Putamen (tissue), 1 donor: ENCODE data around the gene NFKB1.
A peak's percentile ranks its signal among the peaks of the same experiment; 100 is the strongest.

ENCODE experiments used
- DNase-seq: peaks from one replicate; pipeline ENCODE4 v3.0.0-alpha.2; 2016; ENCODE audit warnings: low spot score

NFKB1 gene

GRCh38 chr4:102629673-102630072, 128.5 kb downstream of the NFKB1 start:
- DNase-seq = no peak

DNA sequence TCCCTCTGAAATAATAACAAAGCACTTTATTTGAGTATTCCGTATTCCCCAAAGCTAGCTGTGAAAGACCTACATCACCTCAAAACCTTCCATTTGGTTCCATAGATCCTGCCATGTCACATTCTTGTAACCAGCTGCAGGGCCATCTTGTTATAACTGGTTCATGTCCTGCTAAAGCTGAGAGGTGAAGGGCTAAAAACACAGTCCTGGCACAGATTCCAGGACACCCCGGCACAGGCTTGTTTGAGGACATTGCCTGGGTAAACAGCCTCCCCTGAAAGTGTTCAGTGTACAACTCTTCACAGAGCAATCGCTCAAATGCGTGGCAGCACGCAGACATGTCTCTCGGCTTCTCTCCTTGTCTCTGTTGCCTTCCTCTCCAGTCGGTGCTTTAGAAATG, 130.5 kb downstream of the NFKB1 start:
- no peak for DNase-seq

GRCh38 chr4:102632241-102633065, 131.3 kb downstream of the NFKB1 start:
- DNase-seq = no peak

- no peak for DNase-seq
These were observed 131.9 kb downstream of the NFKB1 start for GRCh38 chr4:102633100-102633499.

GRCh38 chr4:102637391-102637790, 136.2 kb downstream of the NFKB1 start:
- DNase-seq = no peak

GRCh38 chr4:102638621-102639020, 137.5 kb downstream of the NFKB1 start:
- DNase-seq = no peak

DNA sequence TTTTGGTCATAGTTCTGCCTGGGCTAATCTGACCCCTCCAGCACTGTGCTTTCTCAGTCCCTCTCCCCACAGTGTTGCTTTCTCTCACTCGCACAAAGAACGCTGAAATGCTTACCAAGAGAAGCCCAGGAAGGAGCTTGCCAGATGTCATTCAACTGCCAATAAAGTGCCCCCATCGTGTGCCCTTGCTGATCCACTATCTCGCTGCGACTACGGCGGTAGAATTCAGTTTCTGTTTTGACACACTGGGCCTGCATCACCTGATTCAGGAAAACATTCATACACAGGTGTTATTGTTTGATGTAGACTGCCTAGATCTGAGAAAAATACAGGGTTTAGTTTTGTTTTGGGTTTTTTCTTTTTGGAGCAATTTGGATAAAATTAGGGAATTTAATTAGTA, 138.4 kb downstream of the NFKB1 start:
- DNase-seq = no peak

DNA sequence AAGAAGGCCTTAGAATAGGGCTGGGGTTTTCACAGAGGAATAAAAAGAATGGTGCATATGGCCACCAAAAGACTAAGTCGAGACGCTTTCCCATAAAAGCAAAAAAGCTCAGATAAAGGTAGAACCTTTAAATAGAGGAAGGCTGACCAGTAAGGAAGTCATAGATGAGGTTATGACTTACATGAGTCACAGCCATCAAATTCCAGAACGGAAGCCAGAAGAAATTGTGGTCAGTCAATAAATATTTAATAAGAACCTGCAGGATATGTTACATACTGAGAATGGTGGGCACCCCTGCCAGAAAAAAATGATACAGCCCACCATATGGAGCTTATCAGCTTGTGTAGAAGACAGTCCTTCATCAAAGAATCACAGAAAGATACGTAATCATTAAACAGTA, 139.5 kb downstream of the NFKB1 start:
- DNase-seq = no peak

DNA sequence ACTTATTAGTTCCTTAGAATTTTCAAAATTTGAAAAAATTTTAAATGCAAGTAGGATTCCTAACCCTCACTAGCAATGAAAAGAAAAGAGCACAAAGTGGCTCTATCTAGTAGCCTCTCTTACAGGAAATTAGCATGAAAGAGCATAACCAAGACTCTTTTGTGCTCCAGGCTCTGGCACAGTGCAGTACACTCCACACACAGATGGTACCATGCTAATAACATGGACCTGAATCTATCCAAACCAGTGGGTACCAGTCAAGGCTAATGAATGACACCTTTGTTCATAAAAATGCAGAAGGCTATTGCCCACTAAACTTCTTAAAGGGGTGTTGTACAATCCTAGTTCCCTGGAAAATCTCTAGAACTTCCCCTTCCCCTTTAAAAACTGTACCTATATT, 140.6 kb downstream of the NFKB1 start:
- DNase-seq = peak; percentile 85

DNA sequence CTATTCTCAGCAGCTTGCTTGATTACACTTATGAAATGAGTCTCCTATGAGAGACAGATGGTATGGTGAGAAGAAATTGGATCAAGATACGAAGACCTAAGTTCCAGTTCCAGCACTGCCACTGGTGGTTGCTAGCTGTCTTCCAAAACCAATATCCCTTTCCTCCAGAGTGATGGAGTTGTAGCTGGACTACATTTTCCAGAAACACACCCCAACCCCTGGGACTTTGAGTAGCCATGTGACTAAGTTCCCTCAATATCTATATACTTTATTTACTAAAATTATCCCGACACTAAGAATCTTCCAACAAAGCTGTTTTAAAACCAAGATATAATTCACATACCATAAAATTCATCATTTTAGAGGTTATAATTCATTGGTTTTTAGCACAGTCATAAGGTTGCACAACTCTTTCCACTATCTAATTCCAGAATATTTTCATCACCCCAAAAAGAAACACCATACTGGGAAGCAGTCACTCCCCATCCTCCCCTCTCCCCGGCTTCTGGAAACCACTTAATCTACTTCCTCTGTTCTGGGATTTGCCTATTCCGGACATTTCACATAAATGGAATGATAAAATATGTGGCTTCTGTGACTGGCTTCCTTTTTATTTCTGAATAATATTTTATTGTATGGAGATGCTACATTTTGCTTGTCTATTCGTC, 141.6 kb downstream of the NFKB1 start:
- DNase-seq = no peak

DNA sequence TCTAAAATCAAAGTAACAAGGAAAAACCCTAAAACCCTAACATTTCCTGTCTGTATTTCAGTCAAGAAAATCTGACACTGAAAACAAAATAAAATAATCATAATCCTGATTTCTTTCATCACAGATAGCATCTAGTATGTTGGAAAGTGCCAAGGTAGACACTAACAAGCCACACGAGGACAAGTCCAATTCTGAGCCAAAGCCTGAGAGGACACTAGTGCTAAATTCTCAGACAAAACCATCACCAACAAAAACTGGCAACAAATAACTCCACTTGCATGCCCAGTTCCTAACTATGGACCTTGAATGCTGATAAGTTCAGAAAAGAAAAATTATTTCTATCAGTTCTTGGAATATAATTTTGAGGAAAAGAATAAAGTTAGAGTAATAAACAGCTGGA, 146.0 kb downstream of the NFKB1 start:
- DNase-seq = no peak

GRCh38 chr4:102657206-102657605, 156.0 kb downstream of the NFKB1 start:
- DNase-seq = no peak

DNA sequence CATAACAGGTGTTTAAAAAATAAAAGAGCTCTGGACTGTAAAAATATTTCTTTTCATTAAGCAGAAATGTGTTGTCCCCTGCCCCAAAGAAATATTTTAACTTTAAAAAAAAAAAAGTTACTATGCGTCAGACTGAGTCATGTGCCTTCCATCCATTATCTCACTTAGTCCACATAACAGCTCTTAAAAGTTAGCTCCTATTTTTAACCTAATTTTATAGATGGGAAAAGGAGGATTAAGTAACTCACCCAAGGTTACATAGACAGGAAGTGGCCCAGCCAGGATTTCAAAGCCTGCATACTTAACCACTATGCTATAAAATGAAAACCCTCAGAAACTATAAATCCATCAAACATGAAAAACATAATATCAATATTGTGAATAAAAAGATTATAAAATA, 161.9 kb downstream of the NFKB1 start:
- DNase-seq = no peak

DNA sequence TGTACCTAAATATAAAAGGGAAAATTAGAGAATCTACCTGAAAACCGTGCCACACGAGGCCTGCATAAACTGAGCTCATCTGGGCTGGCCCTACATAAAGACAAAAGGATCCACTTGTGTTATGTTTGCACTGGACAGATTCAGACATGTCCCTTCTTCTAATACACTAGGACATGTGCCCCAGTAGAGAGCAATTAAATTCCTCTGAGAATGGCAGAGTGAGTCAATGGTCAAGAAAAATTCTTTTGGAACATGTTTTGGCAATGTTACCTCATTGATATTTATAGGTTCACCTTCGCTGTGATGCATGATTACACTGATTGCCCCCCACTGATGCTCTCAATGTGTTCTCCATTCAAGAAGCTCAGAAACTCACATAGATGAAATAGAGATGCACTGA, 164.4 kb downstream of the NFKB1 start:
- DNase-seq = no peak
